Naive B cell (primary cell): ENCODE data around the gene DCTN1. TPM values are rescaled to one million over a fixed set of nuclear protein-coding genes. Genes with fewer than 3 reads are reported as not detected.

Experiments used
- ATAC-seq, 2 donors: fragments of 150-1000 bp; cut with Tn5 transposase; 2 replicates each; pipeline ENCODE4 v1.10.0; 2021; ENCODE audit warnings: low read depth in 2 of 2, mild to moderate bottlenecking in 2 of 2, moderate library complexity in 2 of 2
- DNase-seq: peaks from one replicate; pipeline ENCODE4 v3.0.0; 2022
- H3K27ac Mint-ChIP-seq, 6 donors: one replicate each; pipeline ENCODE4 v1.8.0; 2020 to 2022; ENCODE audit warnings: mild to moderate bottlenecking in 6 of 6, mixed read lengths in 6 of 6, moderate library complexity in 5 of 6, inconsistent platforms in 2 of 6
- H3K27me3 Mint-ChIP-seq, 3 donors: one replicate each; pipeline ENCODE4 v1.8.0; 2021 to 2022; ENCODE audit warnings: mixed read lengths in 3 of 3, mild to moderate bottlenecking in 1 of 3
- H3K36me3 Mint-ChIP-seq, 2 donors: one replicate each; pipeline ENCODE4 v1.8.0; 2020 to 2022; ENCODE audit warnings: mixed read lengths in 2 of 2, inconsistent platforms in 1 of 2, mild to moderate bottlenecking in 1 of 2
- H3K4me1 Mint-ChIP-seq, 3 donors: one replicate each; pipeline ENCODE4 v1.8.0; 2020 to 2022; ENCODE audit warnings: mixed read lengths in 3 of 3, inconsistent platforms in 1 of 3, mild to moderate bottlenecking in 1 of 3, moderate library complexity in 1 of 3
- H3K4me3 Mint-ChIP-seq, 8 donors: one replicate each; pipeline ENCODE4 v1.8.0; 2020 to 2022; ENCODE audit warnings: mild to moderate bottlenecking in 8 of 8, mixed read lengths in 8 of 8, moderate library complexity in 8 of 8, inconsistent platforms in 2 of 8
- H3K9me3 Mint-ChIP-seq, 7 donors: one replicate each; pipeline ENCODE4 v1.8.0; 2020 to 2022; ENCODE audit warnings: mixed read lengths in 7 of 7, mild to moderate bottlenecking in 5 of 7, inconsistent platforms in 2 of 7, moderate library complexity in 1 of 7
- polyA plus RNA-seq, 6 donors: library from polyadenylated mRNA; unstranded; fragments of 300-500 nt; fragmentation: Illumina TruSeq; gene quantifications; one replicate each; pipeline ENCODE4 v1.2.3, GENCODE V29; 2021; ENCODE audit warnings: low read depth in 6 of 6

The DCTN1 gene
- polyA plus RNA-seq, 6 donors from 2014 or later, result 43.0 to 91.1 (median 60.2) TPM

DNA sequence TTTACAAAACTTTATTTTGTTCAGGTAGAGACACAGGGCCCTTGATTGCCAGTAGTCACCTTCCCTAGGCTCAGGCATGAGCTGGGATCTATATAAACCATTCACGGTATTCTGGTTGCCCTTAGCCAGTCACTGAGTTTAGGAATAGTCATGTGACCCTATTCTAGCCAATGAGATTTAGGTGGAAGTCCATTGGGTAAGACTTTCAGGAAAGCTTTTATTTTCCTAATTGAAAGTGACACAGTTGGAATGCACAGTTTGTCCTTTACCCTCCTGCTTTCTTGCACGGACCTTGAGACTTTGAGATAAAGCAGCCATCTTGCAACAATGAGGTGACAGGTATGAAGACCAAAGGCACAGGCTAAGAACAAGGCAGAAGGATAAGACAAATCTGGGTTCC is 58.4 kb downstream of the DCTN1 start:
- no peak for DNase-seq
- H3K4me3 Mint-ChIP-seq, result no peak overlapping the region
- no peaks in the 10 kb centered on the region for H3K9me3 Mint-ChIP-seq
- no peak overlapping the region for H3K27ac Mint-ChIP-seq
- no peaks in the 10 kb centered on the region for H3K4me1 Mint-ChIP-seq
- ATAC-seq, result no peak
- H3K36me3 Mint-ChIP-seq, result peaks cover 0 to 5% of the 10 kb centered on the region in 2 donors
- H3K27me3 Mint-ChIP-seq, result no peaks in the 10 kb centered on the region

- Mint-ChIP-seq H3K4me3 (no peak overlapping the region), H3K4me1 (no peaks in the 10 kb centered on the region), H3K27ac (no peak overlapping the region), H3K36me3 (peaks cover 14 to 27% of the 10 kb centered on the region in 2 donors), H3K27me3 (no peaks in the 10 kb centered on the region), H3K9me3 (no peaks in the 10 kb centered on the region)
- DNase-seq (no peak), ATAC-seq (no peak)
These were observed 62.4 kb downstream of the DCTN1 start for GRCh38 chr2:74317701-74318100.

- ATAC-seq (no peak), DNase-seq (no peak)
- Mint-ChIP-seq H3K9me3 (no peaks in the 10 kb centered on the region), H3K4me3 (peak overlapping the region in 1 of 8 donors; percentile 32), H3K27ac (no peak overlapping the region), H3K4me1 (no peaks in the 10 kb centered on the region), H3K27me3 (no peaks in the 10 kb centered on the region), H3K36me3 (peaks cover 18 to 30% of the 10 kb centered on the region in 2 donors)
These were observed 63.4 kb downstream of the DCTN1 start for GRCh38 chr2:74316627-74317295.

GRCh38 chr2:74314107-74314506 is 66.0 kb downstream of the DCTN1 start:
- peaks cover 28 to 42% of the 10 kb centered on the region in 2 donors for H3K36me3 Mint-ChIP-seq
- no peaks in the 10 kb centered on the region for H3K27me3 Mint-ChIP-seq
- ATAC-seq, result no peak
- H3K4me3 Mint-ChIP-seq, result no peak overlapping the region
- H3K27ac Mint-ChIP-seq, result peak overlapping the region in 1 of 6 donors; percentile 49
- no peaks in the 10 kb centered on the region for H3K9me3 Mint-ChIP-seq
- H3K4me1 Mint-ChIP-seq, result no peaks in the 10 kb centered on the region
- DNase-seq, result no peak

- no peaks in the 10 kb centered on the region for H3K9me3 Mint-ChIP-seq
- H3K27ac Mint-ChIP-seq, result peak overlapping the region in 1 of 6 donors; percentile 64
- H3K4me1 Mint-ChIP-seq, result no peaks in the 10 kb centered on the region
- H3K4me3 Mint-ChIP-seq, result no peak overlapping the region
- peaks cover 28 to 42% of the 10 kb centered on the region in 2 donors for H3K36me3 Mint-ChIP-seq
- ATAC-seq (no peak), DNase-seq (no peak)
- H3K27me3 Mint-ChIP-seq, result no peaks in the 10 kb centered on the region
These were observed 66.6 kb downstream of the DCTN1 start for GRCh38 chr2:74313497-74313896.

DNA sequence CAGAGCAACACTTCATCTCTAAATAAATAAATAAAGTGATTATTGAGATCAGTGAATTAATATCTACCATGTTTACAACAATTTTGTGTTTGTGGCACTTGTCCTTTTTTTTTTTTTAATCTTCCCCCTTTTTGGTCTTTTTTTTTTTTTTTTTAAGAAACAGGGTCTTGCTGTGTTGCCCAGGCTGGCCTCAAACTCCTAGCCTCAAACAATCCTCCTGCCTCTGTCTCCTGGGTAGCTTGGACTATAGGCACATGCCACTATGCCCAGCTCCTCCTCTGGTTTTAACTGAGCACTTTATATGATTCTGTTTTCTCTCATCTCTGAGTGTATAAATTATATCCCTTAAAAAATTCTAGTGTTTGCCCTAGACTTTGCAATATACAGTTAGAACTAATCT is 67.2 kb downstream of the DCTN1 start:
- DNase-seq, result no peak
- Mint-ChIP-seq H3K27ac (no peak overlapping the region), H3K4me3 (no peak overlapping the region), H3K4me1 (no peaks in the 10 kb centered on the region), H3K27me3 (no peaks in the 10 kb centered on the region), H3K9me3 (no peaks in the 10 kb centered on the region), H3K36me3 (peaks cover 28 to 44% of the 10 kb centered on the region in 2 donors)
- ATAC-seq, result no peak

Other genes with a start within 250 kb of the DCTN1 start
- 10 to 100 TPM; 25.2 to 36.9 (median 31.4) TPM for gene BOLA3, start 232.4 kb downstream of the DCTN1 start, polyA plus RNA-seq
- gene MOB1A, start 201.4 kb downstream of the DCTN1 start, polyA plus RNA-seq, result 100 to 1,000 TPM; 217 to 269 (median 220) TPM
- 1 to 10 TPM; 1.4 to 8.0 (median 4.6) TPM for gene MTHFD2, start 181.7 kb downstream of the DCTN1 start, polyA plus RNA-seq
- under 1 TPM in 3 of 6 donors, not detected in 3; 0.44 to 0.82 (median 0.70) TPM for gene SLC4A5, start 36.9 kb downstream of the DCTN1 start, polyA plus RNA-seq
- 1 to 10 TPM; 3.7 to 8.8 (median 7.6) TPM for gene C2orf81, start 41.3 kb upstream of the DCTN1 start, polyA plus RNA-seq
- 10 to 100 TPM; 40.8 to 79.4 (median 47.8) TPM for gene WDR54, start 41.4 kb upstream of the DCTN1 start, polyA plus RNA-seq
- gene RTKN, start 61.6 kb upstream of the DCTN1 start, polyA plus RNA-seq, result 1 to 10 TPM in 4 of 6 donors, under 1 TPM in 1, not detected in 1; 0.97 to 2.1 (median 1.7) TPM
- gene INO80B, start 74.8 kb upstream of the DCTN1 start, polyA plus RNA-seq, result 10 to 100 TPM in 2 of 6 donors, 1 to 10 TPM in 4; 5.5 to 16.5 (median 8.3) TPM
- gene WBP1, start 78.1 kb upstream of the DCTN1 start, polyA plus RNA-seq, result 10 to 100 TPM; 30.0 to 46.1 (median 41.3) TPM
- 10 to 100 TPM; 26.6 to 42.1 (median 34.5) TPM for gene MOGS, start 85.1 kb upstream of the DCTN1 start, polyA plus RNA-seq
- gene MRPL53, start 92.4 kb upstream of the DCTN1 start, polyA plus RNA-seq, result 100 to 1,000 TPM in 5 of 6 donors, 10 to 100 TPM in 1; 76.6 to 172 (median 136) TPM
- 10 to 100 TPM in 4 of 6 donors, 1 to 10 TPM in 2; 5.9 to 25.9 (median 12.0) TPM for gene CCDC142, start 102.7 kb upstream of the DCTN1 start, polyA plus RNA-seq
- 10 to 100 TPM; 20.7 to 31.8 (median 25.6) TPM for gene TTC31, start 102.8 kb upstream of the DCTN1 start, polyA plus RNA-seq
- gene LBX2, start 119.3 kb upstream of the DCTN1 start, polyA plus RNA-seq, result not detected
- 10 to 100 TPM in 5 of 6 donors, 1 to 10 TPM in 1; 8.9 to 17.0 (median 14.1) TPM for gene PCGF1, start 127.4 kb upstream of the DCTN1 start, polyA plus RNA-seq
- gene TLX2, start 134.1 kb upstream of the DCTN1 start, polyA plus RNA-seq, result not detected
- not detected for gene DQX1, start 145.9 kb upstream of the DCTN1 start, polyA plus RNA-seq
- gene AUP1, start 149.4 kb upstream of the DCTN1 start, polyA plus RNA-seq, result 100 to 1,000 TPM in 3 of 6 donors, 10 to 100 TPM in 3; 83.3 to 155 (median 99.9) TPM
- 10 to 100 TPM; 33.0 to 52.0 (median 44.7) TPM for gene HTRA2, start 149.6 kb upstream of the DCTN1 start, polyA plus RNA-seq
- under 1 TPM in 2 of 6 donors, not detected in 4; 0.25 to 0.29 TPM for gene LOXL3, start 173.6 kb upstream of the DCTN1 start, polyA plus RNA-seq
- gene DOK1, start 174.4 kb upstream of the DCTN1 start, polyA plus RNA-seq, result 10 to 100 TPM; 21.2 to 44.1 (median 34.3) TPM